Medulla oblongata (tissue), 1 donor: Measurements from ENCODE around the gene ROGDI.
"Not testable (repeated sequence)": the region's sequence is repeated elsewhere in the genome, so short reads cannot be mapped to it uniquely, and the experiment has no call there.

ENCODE experiments used
- DNase-seq: peaks from one replicate; pipeline ENCODE4 v3.0.0-alpha.2; 2015; ENCODE audit errors: extremely low spot score

Gene ROGDI

GRCh38 chr16:4792951-4793513 lies 9.4 kb downstream of the ROGDI start:
- no peak for DNase-seq

GRCh38 chr16:4790871-4791270 lies 11.6 kb downstream of the ROGDI start:
- DNase-seq = no peak

GRCh38 chr16:4790261-4790660 lies 12.2 kb downstream of the ROGDI start:
- no peak for DNase-seq

GRCh38 chr16:4788910-4789309 lies 13.5 kb downstream of the ROGDI start:
- DNase-seq = no peak

GRCh38 chr16:4788489-4788889 lies 13.9 kb downstream of the ROGDI start:
- DNase-seq = no peak

GRCh38 chr16:4787627-4788482 lies 14.6 kb downstream of the ROGDI start, which contains the start of gene SEPTIN12:
TSS of gene SEPTIN12 (minus strand) at chr16:4788345. CDS start at chr16:4787645, 700 bp downstream.
- no peak for DNase-seq

GRCh38 chr16:4787068-4787467 lies 15.4 kb downstream of the ROGDI start:
- DNase-seq = no peak

- no peak for DNase-seq
Observed at GRCh38 chr16:4785758-4786433, 16.5 kb downstream of the ROGDI start.

- DNase-seq = not testable (repeated sequence)
Observed at GRCh38 chr16:4784444-4784987, 17.9 kb downstream of the ROGDI start.

GRCh38 chr16:4783951-4784336 lies 18.5 kb downstream of the ROGDI start:
- DNase-seq = no peak

- DNase-seq = no peak
Observed at GRCh38 chr16:4783251-4783950, 19.0 kb downstream of the ROGDI start.

GRCh38 chr16:4780235-4780634 lies 22.2 kb downstream of the ROGDI start:
- no peak for DNase-seq

GRCh38 chr16:4778050-4778392 lies 24.4 kb downstream of the ROGDI start:
- DNase-seq = no peak

GRCh38 chr16:4777339-4778049 lies 24.9 kb downstream of the ROGDI start:
- DNase-seq = no peak

- no peak for DNase-seq
Observed at GRCh38 chr16:4776141-4776705, 26.2 kb downstream of the ROGDI start.

- DNase-seq = no peak
Observed at GRCh38 chr16:4775005-4775404, 27.4 kb downstream of the ROGDI start.

- DNase-seq = no peak
Observed at GRCh38 chr16:4772351-4772750, 30.1 kb downstream of the ROGDI start.

- no peak for DNase-seq
Observed at GRCh38 chr16:4771646-4772045, 30.8 kb downstream of the ROGDI start.

GRCh38 chr16:4769306-4769638 lies 33.2 kb downstream of the ROGDI start:
- DNase-seq = peak; percentile 9

GRCh38 chr16:4768549-4769305 lies 33.7 kb downstream of the ROGDI start:
- DNase-seq = peak; percentile 97
